ENCODE data around the gene PDE4D.

- TF ChIP-seq CTCF (IDR thresholded peaks at IDR 0.05) (no peak), EZH2 (IDR thresholded peaks at IDR 0.05; ENCODE audit: borderline replicate concordance, insufficient read depth, low read depth, low read length, poor library complexity, severe bottlenecking) (no peak)
Observed at GRCh38 chr5:59158165-59158564, 735.4 kb downstream of the PDE4D start.
